Amygdala (tissue), 56 donors: ENCODE measurements around the gene USB1.

Experiments
- DNase-seq, 56 donors: peaks; one replicate each; lab custom pipeline; 2025; lab: John Stamatoyannopoulos, UW

Gene USB1

GRCh38 chr16:58013201-58013956 lies 12.2 kb downstream of the USB1 start:
- no peak for DNase-seq

- no peak for DNase-seq
Measured at GRCh38 chr16:58016840-58017446, 15.7 kb downstream of the USB1 start.

GRCh38 chr16:58018803-58019202 lies 17.6 kb downstream of the USB1 start:
- DNase-seq: no peak

- DNase-seq: no peak
Measured at GRCh38 chr16:58019866-58020538, 18.8 kb downstream of the USB1 start.

- DNase-seq: peak in 39 of 56 donors; percentile 10 to 81 (median 42)
Measured at GRCh38 chr16:58020628-58021521, 19.7 kb downstream of the USB1 start.

- no peak for DNase-seq
Measured at GRCh38 chr16:58021661-58022551, 20.7 kb downstream of the USB1 start.

GRCh38 chr16:58022601-58023371 lies 21.6 kb downstream of the USB1 start:
- DNase-seq: peak in 41 of 56 donors; percentile 12 to 76 (median 42)

GRCh38 chr16:58024486-58025350 lies 23.5 kb downstream of the USB1 start:
- no peak for DNase-seq

- peak in 29 of 56 donors; percentile 14 to 70 (median 41) for DNase-seq
Measured at GRCh38 chr16:58025351-58026138, 24.3 kb downstream of the USB1 start, which contains the start of gene MMP15. Gene MMP15, plus strand, starts transcription at chr16:58025754. Its CDS starts 597 bp downstream, at chr16:58026351.

- DNase-seq: peak in 16 of 56 donors; percentile 13 to 66 (median 47)
Measured at GRCh38 chr16:58026139-58026704, 25.0 kb downstream of the USB1 start.

GRCh38 chr16:58026705-58027160 lies 25.5 kb downstream of the USB1 start:
- DNase-seq: peak in 1 of 56 donors; percentile 16

- DNase-seq: peak in 1 of 56 donors; percentile 20
Measured at GRCh38 chr16:58027161-58027915, 26.1 kb downstream of the USB1 start.

- no peak for DNase-seq
Measured at GRCh38 chr16:58027916-58028455, 26.8 kb downstream of the USB1 start.

- DNase-seq: no peak
Measured at GRCh38 chr16:58028541-58029070, 27.4 kb downstream of the USB1 start.

- DNase-seq: no peak
Measured at GRCh38 chr16:58029410-58029809, 28.2 kb downstream of the USB1 start.
